ENCODE results near the gene CDC42BPB.

DNA sequence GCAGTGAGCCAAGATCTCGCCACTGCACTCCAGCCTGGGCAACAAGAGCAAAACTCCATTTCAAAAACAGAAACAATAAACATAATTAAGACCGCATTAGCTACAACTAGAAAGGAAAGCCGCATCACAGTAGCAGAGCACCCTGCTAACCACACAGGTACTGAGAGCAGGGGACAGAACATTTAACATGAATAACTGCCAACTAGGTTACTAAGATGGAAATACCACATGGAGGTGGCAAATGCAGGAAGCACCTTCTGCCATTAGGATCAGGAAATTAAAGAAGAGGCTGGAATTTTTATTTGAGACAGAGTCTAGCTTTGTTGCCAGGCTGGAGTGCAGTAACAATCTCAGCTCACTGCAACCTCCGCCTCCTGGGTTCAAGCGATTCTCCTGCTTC lies 41.9 kb downstream of the CDC42BPB start:
- TF ChIP-seq, protein P1, sequence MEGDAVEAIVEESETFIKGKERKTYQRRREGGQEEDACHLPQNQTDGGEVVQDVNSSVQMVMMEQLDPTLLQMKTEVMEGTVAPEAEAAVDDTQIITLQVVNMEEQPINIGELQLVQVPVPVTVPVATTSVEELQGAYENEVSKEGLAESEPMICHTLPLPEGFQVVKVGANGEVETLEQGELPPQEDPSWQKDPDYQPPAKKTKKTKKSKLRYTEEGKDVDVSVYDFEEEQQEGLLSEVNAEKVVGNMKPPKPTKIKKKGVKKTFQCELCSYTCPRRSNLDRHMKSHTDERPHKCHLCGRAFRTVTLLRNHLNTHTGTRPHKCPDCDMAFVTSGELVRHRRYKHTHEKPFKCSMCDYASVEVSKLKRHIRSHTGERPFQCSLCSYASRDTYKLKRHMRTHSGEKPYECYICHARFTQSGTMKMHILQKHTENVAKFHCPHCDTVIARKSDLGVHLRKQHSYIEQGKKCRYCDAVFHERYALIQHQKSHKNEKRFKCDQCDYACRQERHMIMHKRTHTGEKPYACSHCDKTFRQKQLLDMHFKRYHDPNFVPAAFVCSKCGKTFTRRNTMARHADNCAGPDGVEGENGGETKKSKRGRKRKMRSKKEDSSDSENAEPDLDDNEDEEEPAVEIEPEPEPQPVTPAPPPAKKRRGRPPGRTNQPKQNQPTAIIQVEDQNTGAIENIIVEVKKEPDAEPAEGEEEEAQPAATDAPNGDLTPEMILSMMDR (IDR thresholded peaks at IDR 0.05; ENCODE audit: low read depth, low read length), result no peak
- no peak for TF ChIP-seq EZH2phosphoT487 (IDR thresholded peaks at IDR 0.05; ENCODE audit: low read depth)

Measured in OCI-LY3 (cell line).